HepG2 (cell line): ENCODE data around the gene CAST.

Experiments used
- MAFK ChIP-seq, 2 experiments: IDR thresholded peaks in 1 of 2; conservative IDR thresholded peaks in 1 of 2; 2 replicates each; pipeline ENCODE4 v1.6.1; 2011; ENCODE audit warnings: improper control_type of control experiment in 2 of 2, low read length in 2 of 2
- NFIC ChIP-seq: IDR thresholded peaks from 2 replicates; pipeline ENCODE4 v1.6.1; 2012; ENCODE audit warnings: mild to moderate bottlenecking, low read length, inconsistent platforms
- POLR2A ChIP-seq, 2 experiments: IDR thresholded peaks; 2 replicates each; pipeline ENCODE4 v1.6.1; 2011; ENCODE audit warnings: low read depth in 2 of 2, low read length in 2 of 2, mild to moderate bottlenecking in 1 of 2, moderate library complexity in 1 of 2; ENCODE audit not compliant: insufficient read depth in 1 of 2
- RAD21 ChIP-seq: fragments of 450-650 bp; formaldehyde crosslinking; IDR thresholded peaks from 2 replicates; pipeline ENCODE4 v1.5.0; 2020; ENCODE audit warnings: mild to moderate bottlenecking
- RBM39 ChIP-seq: fragments of 200-400 bp; formaldehyde crosslinking; IDR thresholded peaks from one replicate; pipeline ENCODE4 v1.6.1; 2018; ENCODE audit warnings: antibody characterized with exemption, mild to moderate bottlenecking, low read depth, low read length; ENCODE audit not compliant: poor library complexity, severe bottlenecking
- ZFP41 ChIP-seq: sonication (generic); formaldehyde crosslinking; IDR thresholded peaks from 2 replicates; pipeline ENCODE4 v1.4.0; 2020; ENCODE audit warnings: mild to moderate bottlenecking, missing genetic modification reagents, borderline replicate concordance
- ZKSCAN5 ChIP-seq: sonication (generic); formaldehyde crosslinking; IDR thresholded peaks from 2 replicates; pipeline ENCODE4 v1.5.1; 2020; ENCODE audit warnings: mild to moderate bottlenecking, missing genetic modification reagents
- ZMYM4 ChIP-seq: sonication (generic); formaldehyde crosslinking; IDR thresholded peaks from 2 replicates; pipeline ENCODE4 v1.8.1; 2023; ENCODE audit warnings: mild to moderate bottlenecking, missing genetic modification reagents
- TF ChIP-seq, protein P1 (sequence below): sonication (generic); formaldehyde crosslinking; IDR thresholded peaks from 2 replicates; pipeline ENCODE4 v1.4.0; 2020; ENCODE audit warnings: missing genetic modification reagents; ENCODE audit errors: not compliant biosample characterization

DNA sequence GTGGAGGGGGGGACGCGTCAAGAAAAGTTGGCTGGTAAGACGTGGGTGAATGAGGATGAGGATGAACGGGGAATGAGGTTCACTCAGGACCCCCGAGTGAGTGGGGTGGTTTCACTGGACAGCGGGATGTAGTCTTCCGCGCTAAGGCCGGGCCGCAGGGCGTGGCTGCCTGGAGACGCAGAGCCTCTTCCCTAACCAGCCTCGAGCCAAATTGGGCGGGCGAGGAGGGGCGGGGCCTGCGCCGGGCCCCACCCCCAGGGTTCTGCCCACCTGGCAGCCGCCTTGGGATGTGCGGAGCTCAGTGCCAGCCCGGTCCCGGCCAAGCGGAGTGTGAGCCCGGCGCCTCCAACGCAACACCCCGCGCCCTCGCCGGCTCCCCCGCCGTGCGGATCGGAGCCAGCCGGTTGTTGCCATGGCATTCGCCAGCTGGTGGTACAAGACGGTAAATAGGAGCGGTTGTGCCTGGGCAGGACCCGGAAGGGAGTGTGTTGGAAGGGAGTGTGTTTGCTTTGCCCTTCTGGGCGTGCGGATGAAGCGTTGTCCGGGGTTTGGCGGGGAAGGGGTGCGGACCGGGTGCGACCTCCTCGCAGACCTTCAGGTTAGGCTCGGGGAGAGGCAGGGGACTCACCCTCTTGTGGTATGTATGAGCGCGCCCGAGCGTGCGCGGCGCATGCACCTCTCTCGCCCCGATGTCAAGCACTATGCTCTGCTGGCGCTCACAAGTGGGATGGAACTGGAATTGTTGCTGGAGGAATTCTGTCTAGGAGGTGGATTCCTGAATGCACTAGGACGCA is 746 bp downstream of the CAST start:
- TF ChIP-seq RBM39: peak; percentile 83
- no peak for TF ChIP-seq MAFK (conservative IDR thresholded peaks at IDR 0.05 in 1 of 2, IDR thresholded peaks at IDR 0.05 in 1 of 2; ENCODE audit: low read length in 2 of 2)
- TF ChIP-seq RAD21 (CRISPR knock-in tag): no peak
- peak; percentile 27 to 42; a peak in 1 of 4 replicates for TF ChIP-seq POLR2A (IDR thresholded peaks at IDR 0.05; ENCODE audit: insufficient read depth in 1 of 2, low read depth in 2 of 2, low read length in 2 of 2)
- TF ChIP-seq ZKSCAN5 (CRISPR knock-in tag): no peak
- TF ChIP-seq, protein P1, sequence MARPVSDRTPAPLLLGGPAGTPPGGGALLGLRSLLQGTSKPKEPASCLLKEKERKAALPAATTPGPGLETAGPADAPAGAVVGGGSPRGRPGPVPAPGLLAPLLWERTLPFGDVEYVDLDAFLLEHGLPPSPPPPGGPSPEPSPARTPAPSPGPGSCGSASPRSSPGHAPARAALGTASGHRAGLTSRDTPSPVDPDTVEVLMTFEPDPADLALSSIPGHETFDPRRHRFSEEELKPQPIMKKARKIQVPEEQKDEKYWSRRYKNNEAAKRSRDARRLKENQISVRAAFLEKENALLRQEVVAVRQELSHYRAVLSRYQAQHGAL (CRISPR knock-in tag): no peak
- no peak for TF ChIP-seq ZMYM4
- TF ChIP-seq ZFP41 (CRISPR knock-in tag): no peak
- no peak for TF ChIP-seq NFIC
